HG03280 (cell line): ENCODE data around the gene PPP2R2C.

ENCODE experiments used
- ATAC-seq: cut with Tn5 transposase; IDR thresholded peaks from one replicate; pipeline ENCODE4 v1.9.1; 2021; ENCODE audit warnings: mild to moderate bottlenecking, moderate library complexity; ENCODE audit not compliant: unreplicated experiment

The PPP2R2C gene

GRCh38 chr4:6368096-6368495 is 104.3 kb downstream of the PPP2R2C start:
- ATAC-seq = no peak

- no peak for ATAC-seq
Observed at GRCh38 chr4:6367371-6367851, 105.0 kb downstream of the PPP2R2C start.

GRCh38 chr4:6366581-6366980 is 105.8 kb downstream of the PPP2R2C start:
- ATAC-seq = no peak

- no peak for ATAC-seq
Observed at GRCh38 chr4:6365545-6366086, 106.8 kb downstream of the PPP2R2C start.

- no peak for ATAC-seq
Observed at GRCh38 chr4:6364581-6364980, 107.8 kb downstream of the PPP2R2C start.

- no peak for ATAC-seq
Observed at GRCh38 chr4:6364146-6364545, 108.3 kb downstream of the PPP2R2C start.

- ATAC-seq = no peak
Observed at GRCh38 chr4:6362896-6363295, 109.5 kb downstream of the PPP2R2C start.

- ATAC-seq = no peak
Observed at GRCh38 chr4:6362243-6362885, 110.0 kb downstream of the PPP2R2C start.

- ATAC-seq = no peak
Observed at GRCh38 chr4:6361076-6361784, 111.2 kb downstream of the PPP2R2C start.

- ATAC-seq = no peak
Observed at GRCh38 chr4:6360385-6360784, 112.0 kb downstream of the PPP2R2C start.

- no peak for ATAC-seq
Observed at GRCh38 chr4:6359536-6360308, 112.7 kb downstream of the PPP2R2C start.

- ATAC-seq = no peak
Observed at GRCh38 chr4:6357476-6357875, 114.9 kb downstream of the PPP2R2C start.

- ATAC-seq = no peak
Observed at GRCh38 chr4:6356076-6356560, 116.3 kb downstream of the PPP2R2C start.

GRCh38 chr4:6355052-6355451 is 117.4 kb downstream of the PPP2R2C start:
- ATAC-seq = no peak

GRCh38 chr4:6354626-6355025 is 117.8 kb downstream of the PPP2R2C start:
- ATAC-seq = no peak

GRCh38 chr4:6354119-6354518 is 118.3 kb downstream of the PPP2R2C start:
- no peak for ATAC-seq

- no peak for ATAC-seq
Observed at GRCh38 chr4:6352031-6352692, 120.3 kb downstream of the PPP2R2C start.

GRCh38 chr4:6351246-6352000 is 121.0 kb downstream of the PPP2R2C start:
- ATAC-seq = no peak

- ATAC-seq = no peak
Observed at GRCh38 chr4:6350646-6351045, 121.8 kb downstream of the PPP2R2C start.
